NB4 (cell line): Measurements from ENCODE around the gene HSD17B4.
"Not testable (repeated sequence)": the region's sequence is repeated elsewhere in the genome, so short reads cannot be mapped to it uniquely, and the experiment has no call there.

Experiments
- CTCF ChIP-seq: IDR thresholded peaks from one replicate; pipeline ENCODE4 v1.5.1; 2012; ENCODE audit warnings: low read depth, low read length
- MYC ChIP-seq: IDR thresholded peaks from 2 replicates; pipeline ENCODE4 v1.6.1; 2011; ENCODE audit warnings: low read depth, low read length
- POLR2A ChIP-seq: IDR thresholded peaks from 2 replicates; pipeline ENCODE4 v1.6.1; 2011; ENCODE audit warnings: mild to moderate bottlenecking; ENCODE audit not compliant: insufficient read length; ENCODE audit errors: extremely low read depth
- TF ChIP-seq, protein P1 (sequence below): IDR thresholded peaks from 2 replicates; pipeline ENCODE4 v1.6.1; 2011; ENCODE audit warnings: low read depth, low read length

- not testable (repeated sequence) for TF ChIP-seq CTCF, POLR2A, MYC
- TF ChIP-seq, protein P1, sequence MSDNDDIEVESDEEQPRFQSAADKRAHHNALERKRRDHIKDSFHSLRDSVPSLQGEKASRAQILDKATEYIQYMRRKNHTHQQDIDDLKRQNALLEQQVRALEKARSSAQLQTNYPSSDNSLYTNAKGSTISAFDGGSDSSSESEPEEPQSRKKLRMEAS: not testable (repeated sequence)
Observed at GRCh38 chr5:119517115-119517514, 64.8 kb downstream of the HSD17B4 start.
